ENCODE measurements around the gene TNNI3.

DNA sequence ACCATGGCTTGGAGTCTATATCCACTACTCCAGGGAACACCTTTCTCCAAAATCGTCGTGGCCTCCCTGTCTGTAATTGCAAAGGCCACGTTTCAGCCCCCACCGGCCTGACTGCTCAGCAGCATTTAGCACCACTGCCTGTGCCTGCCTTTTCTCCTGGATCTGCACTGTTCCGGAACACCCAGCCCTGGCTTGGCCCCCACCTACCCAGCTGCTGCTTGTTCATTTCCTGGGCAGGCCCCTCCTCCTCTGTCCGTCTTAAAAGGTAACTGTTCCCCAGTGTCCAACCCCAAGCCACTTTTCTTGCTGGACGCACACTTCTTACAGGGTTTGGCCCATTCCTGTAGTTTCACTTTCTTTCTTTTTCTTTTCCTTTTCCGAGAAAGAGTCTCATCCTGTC, 31.1 kb upstream of the TNNI3 start:
- no peak for TF ChIP-seq YY1 (IDR thresholded peaks at IDR 0.05; ENCODE audit: insufficient read depth, insufficient read length)
- no peak for TF ChIP-seq ZNF274 (IDR thresholded peaks at IDR 0.05; ENCODE audit: low read depth, low read length)

All from NT2/D1 (cell line).